Measurements from ENCODE around the gene KLHL36. TPM values are rescaled to one million over a fixed set of nuclear protein-coding genes. Genes with fewer than 3 reads are reported as not detected.

The KLHL36 gene
- total and polyA plus RNA-seq, 8 donors: 23.8 to 50.9 (median 28.3) TPM

DNA sequence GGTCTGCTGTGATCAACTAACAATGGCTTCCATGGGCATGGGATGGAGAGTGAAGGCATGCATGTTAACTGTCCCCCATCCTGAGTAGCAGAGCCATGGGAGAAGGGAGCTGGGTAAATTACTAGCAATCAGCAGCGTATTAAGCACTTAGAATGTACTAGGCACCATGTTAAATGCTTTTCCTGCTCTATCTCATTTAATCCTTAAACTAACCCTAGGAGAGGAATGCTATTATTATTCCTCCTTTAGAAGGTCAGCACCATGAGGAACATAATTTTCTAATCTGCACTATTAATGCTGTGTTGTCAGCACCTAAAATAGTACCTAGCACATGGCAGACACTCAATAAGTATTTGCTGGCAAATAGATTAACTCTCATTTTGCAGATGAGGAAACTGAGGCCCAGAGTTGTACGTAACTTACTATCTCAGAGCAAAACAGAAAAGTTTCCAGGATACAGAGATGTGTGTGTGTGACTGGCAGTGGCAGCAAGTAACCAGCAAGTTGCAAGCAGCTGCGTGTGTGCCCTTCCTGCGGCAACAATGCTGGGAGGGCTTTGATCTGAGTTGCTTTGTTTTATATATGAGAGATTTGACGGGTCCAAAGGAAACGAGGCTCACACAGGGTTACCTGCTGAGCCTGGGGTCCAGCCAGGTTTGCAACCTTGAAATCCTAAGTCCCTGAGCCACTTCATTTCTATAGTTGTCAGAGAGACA, 6.5 kb upstream of the KLHL36 start:
- Histone ChIP-seq H3K4me1 (peaks cover 6 to 25% of the 10 kb centered on the region in 2 donors), H3K27ac (peak overlapping the region in 1 of 2 donors; percentile 39), H3K27me3 (no peaks in the 10 kb centered on the region), H3K9me3 (no peaks in the 10 kb centered on the region), H3K4me3 (no peak overlapping the region), H3K36me3 (no peaks in the 10 kb centered on the region)
- intact Hi-C loops (cut with DNase I): no loop called here
- ATAC-seq (no peak), DNase-seq (no peak)
- TF ChIP-seq, protein P1, sequence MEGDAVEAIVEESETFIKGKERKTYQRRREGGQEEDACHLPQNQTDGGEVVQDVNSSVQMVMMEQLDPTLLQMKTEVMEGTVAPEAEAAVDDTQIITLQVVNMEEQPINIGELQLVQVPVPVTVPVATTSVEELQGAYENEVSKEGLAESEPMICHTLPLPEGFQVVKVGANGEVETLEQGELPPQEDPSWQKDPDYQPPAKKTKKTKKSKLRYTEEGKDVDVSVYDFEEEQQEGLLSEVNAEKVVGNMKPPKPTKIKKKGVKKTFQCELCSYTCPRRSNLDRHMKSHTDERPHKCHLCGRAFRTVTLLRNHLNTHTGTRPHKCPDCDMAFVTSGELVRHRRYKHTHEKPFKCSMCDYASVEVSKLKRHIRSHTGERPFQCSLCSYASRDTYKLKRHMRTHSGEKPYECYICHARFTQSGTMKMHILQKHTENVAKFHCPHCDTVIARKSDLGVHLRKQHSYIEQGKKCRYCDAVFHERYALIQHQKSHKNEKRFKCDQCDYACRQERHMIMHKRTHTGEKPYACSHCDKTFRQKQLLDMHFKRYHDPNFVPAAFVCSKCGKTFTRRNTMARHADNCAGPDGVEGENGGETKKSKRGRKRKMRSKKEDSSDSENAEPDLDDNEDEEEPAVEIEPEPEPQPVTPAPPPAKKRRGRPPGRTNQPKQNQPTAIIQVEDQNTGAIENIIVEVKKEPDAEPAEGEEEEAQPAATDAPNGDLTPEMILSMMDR (IDR thresholded peaks at IDR 0.05): no peak

DNA sequence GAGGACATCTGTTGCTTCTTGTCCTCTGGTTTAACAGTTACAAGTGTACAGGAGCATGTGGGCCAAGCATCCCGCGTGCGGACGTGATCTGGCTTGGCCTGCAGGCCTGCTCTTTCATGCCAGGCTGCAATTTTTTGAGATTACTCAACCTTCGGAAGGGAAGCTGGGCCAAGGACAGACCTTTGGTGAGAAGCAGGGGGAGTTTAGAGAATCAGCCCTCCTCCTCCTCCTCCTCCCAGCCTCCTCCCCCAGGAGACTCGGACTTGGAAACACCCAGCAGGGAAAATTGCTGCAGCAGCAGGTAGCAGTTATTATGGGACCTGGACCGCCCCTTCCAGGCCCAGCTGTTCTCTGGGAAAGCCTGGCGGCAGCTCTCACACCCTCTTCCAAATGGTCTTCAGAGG, 5.1 kb upstream of the KLHL36 start:
- H3K27ac ChIP-seq: no peak overlapping the region
- H3K4me3 ChIP-seq: no peak overlapping the region
- intact Hi-C loops (cut with DNase I): no loop called here
- H3K27me3 ChIP-seq: no peaks in the 10 kb centered on the region
- TF ChIP-seq, protein P1 (IDR thresholded peaks at IDR 0.05): no peak
- ATAC-seq: peak; percentile 61
- no peaks in the 10 kb centered on the region for H3K9me3 ChIP-seq
- H3K4me1 ChIP-seq: peaks cover 13 to 32% of the 10 kb centered on the region in 2 donors
- DNase-seq: peak in 2 of 4 donors; percentile 51 to 68
- no peaks in the 10 kb centered on the region for H3K36me3 ChIP-seq

DNA sequence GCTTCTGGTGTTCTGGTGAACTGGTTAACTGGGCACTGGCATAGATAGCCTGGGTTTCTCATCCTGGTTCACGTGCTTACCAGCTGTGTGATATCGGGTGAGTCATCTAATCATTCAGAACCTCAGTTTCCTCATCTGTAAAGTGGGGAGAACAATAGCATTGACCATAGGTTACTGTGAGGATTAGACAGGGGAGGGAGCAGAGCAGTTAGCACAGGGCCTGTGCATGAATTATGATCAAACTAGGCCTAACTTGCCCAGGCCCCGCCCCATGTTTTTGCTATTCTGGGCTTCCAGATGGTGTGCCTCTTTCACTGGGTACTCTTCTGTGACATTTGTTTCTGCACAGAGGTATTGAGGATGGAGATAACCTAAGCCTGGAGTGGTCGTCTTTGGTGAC, 4.6 kb upstream of the KLHL36 start:
- Histone ChIP-seq H3K4me3 (no peak overlapping the region), H3K36me3 (no peaks in the 10 kb centered on the region), H3K9me3 (no peaks in the 10 kb centered on the region), H3K4me1 (peaks cover 13 to 32% of the 10 kb centered on the region in 2 donors), H3K27ac (no peak overlapping the region), H3K27me3 (no peaks in the 10 kb centered on the region)
- ATAC-seq (no peak), DNase-seq (no peak)
- intact Hi-C loops (cut with DNase I): no loop called here
- TF ChIP-seq, protein P1 (IDR thresholded peaks at IDR 0.05): no peak

DNA sequence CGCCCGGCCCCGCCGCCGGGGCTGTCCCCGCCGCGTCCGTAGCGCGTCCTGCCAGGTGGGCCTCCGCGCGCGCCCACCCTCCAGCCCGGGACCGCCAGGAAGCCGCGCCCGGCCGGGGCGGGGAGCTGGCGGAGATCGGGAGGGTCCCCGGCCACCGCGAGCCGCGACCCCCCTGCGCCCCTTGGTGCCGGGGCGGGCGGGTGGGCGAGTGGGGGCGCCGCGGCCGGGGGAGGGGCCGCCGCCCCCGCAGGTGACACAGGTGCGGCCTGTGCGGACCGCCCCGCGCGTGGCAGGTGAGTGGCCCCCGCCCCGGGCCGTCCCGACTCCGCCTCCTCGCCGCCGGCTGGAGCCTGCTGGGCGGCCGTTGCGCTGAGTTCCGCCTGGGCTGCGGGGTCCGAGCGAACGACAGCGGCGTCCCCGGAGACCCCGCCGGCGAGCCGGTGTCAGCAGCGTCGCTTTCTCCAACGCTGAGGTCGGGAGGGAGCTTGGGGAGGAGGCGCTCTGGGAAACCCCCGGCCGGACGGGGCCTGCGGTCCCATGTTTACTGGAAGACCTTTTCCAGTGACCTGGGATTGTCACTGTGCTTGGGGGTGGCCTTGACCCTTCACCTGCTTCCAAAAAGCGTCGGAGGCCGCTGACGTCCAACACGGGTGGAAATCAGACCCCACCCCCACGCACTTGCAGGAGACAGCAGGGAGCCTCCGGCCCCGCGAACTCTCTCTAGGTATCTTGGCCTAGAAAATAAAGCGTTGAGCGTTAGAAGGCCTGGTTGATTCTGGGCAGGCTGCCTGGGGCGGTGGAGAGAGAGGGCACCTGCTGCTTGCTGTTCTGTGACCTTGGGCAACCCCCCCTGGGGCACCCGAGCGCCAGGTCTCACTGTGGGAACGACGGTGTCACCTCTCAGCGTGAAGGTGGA, 542 bp downstream of the KLHL36 start:
- Histone ChIP-seq H3K36me3 (peaks cover 0 to 30% of the 10 kb centered on the region in 2 donors), H3K4me3 (peak overlapping the region; percentile 64 to 80), H3K27me3 (no peaks in the 10 kb centered on the region), H3K4me1 (peaks cover 7 to 23% of the 10 kb centered on the region in 2 donors), H3K27ac (peak overlapping the region in 1 of 2 donors; percentile 78), H3K9me3 (no peaks in the 10 kb centered on the region)
- intact Hi-C loops (cut with DNase I): no loop called here
- DNase-seq (peak in 3 of 4 donors; percentile 32 to 94 (median 63)), ATAC-seq (peak; percentile 87)
- TF ChIP-seq, protein P1 (IDR thresholded peaks at IDR 0.05): no peak

- ATAC-seq (no peak), DNase-seq (no peak)
- H3K36me3 ChIP-seq: peaks cover 0 to 36% of the 10 kb centered on the region in 2 donors
- peak overlapping the region; percentile 64 to 80 for H3K4me3 ChIP-seq
- H3K27me3 ChIP-seq: no peaks in the 10 kb centered on the region
- H3K27ac ChIP-seq: peak overlapping the region in 1 of 2 donors; percentile 78
- intact Hi-C loops (cut with DNase I): no loop called here
- H3K4me1 ChIP-seq: peaks cover 7 to 23% of the 10 kb centered on the region in 2 donors
- TF ChIP-seq, protein P1 (IDR thresholded peaks at IDR 0.05): no peak
- no peaks in the 10 kb centered on the region for H3K9me3 ChIP-seq
Observed at GRCh38 chr16:84649511-84649861, 1.2 kb downstream of the KLHL36 start.
